ENCODE data around the gene MIA2.

The MIA2 gene

GRCh38 chr14:39370415-39370814 is 136.7 kb downstream of the MIA2 start:
- Histone ChIP-seq H3K27me3 (ENCODE audit: insufficient read depth, low read length) (no peaks in the 10 kb centered on the region), H3K4me1 (ENCODE audit: insufficient read depth, low read length) (peaks cover 13% of the 10 kb centered on the region), H3K9me3 (ENCODE audit: low read length) (no peaks in the 10 kb centered on the region), H3K4me3 (ENCODE audit: low read length) (no peak overlapping the region), H3K36me3 (ENCODE audit: insufficient read depth, low read length) (no peaks in the 10 kb centered on the region), H2AFZ (ENCODE audit: low read depth, low read length) (no peak overlapping the region)

- H3K4me1 ChIP-seq (ENCODE audit: insufficient read depth, low read length), result peaks cover 13% of the 10 kb centered on the region
- no peaks in the 10 kb centered on the region for H3K9me3 ChIP-seq (ENCODE audit: low read length)
- H2AFZ ChIP-seq (ENCODE audit: low read depth, low read length), result no peak overlapping the region
- H3K4me3 ChIP-seq (ENCODE audit: low read length), result no peak overlapping the region
- H3K36me3 ChIP-seq (ENCODE audit: insufficient read depth, low read length), result no peaks in the 10 kb centered on the region
- H3K27me3 ChIP-seq (ENCODE audit: insufficient read depth, low read length), result no peaks in the 10 kb centered on the region
Observed at GRCh38 chr14:39372656-39373055, 138.9 kb downstream of the MIA2 start.

GRCh38 chr14:39374851-39375250 is 141.1 kb downstream of the MIA2 start:
- no peak overlapping the region for H3K4me3 ChIP-seq (ENCODE audit: low read length)
- H3K27me3 ChIP-seq (ENCODE audit: insufficient read depth, low read length), result no peaks in the 10 kb centered on the region
- H3K4me1 ChIP-seq (ENCODE audit: insufficient read depth, low read length), result no peaks in the 10 kb centered on the region
- H3K36me3 ChIP-seq (ENCODE audit: insufficient read depth, low read length), result no peaks in the 10 kb centered on the region
- H3K9me3 ChIP-seq (ENCODE audit: low read length), result no peaks in the 10 kb centered on the region
- no peak overlapping the region for H2AFZ ChIP-seq (ENCODE audit: low read depth, low read length)

GRCh38 chr14:39376667-39377403 is 143.1 kb downstream of the MIA2 start:
- no peak overlapping the region for H3K4me3 ChIP-seq (ENCODE audit: low read length)
- H3K4me1 ChIP-seq (ENCODE audit: insufficient read depth, low read length), result no peaks in the 10 kb centered on the region
- no peak overlapping the region for H2AFZ ChIP-seq (ENCODE audit: low read depth, low read length)
- no peaks in the 10 kb centered on the region for H3K36me3 ChIP-seq (ENCODE audit: insufficient read depth, low read length)
- no peaks in the 10 kb centered on the region for H3K9me3 ChIP-seq (ENCODE audit: low read length)
- no peaks in the 10 kb centered on the region for H3K27me3 ChIP-seq (ENCODE audit: insufficient read depth, low read length)

GRCh38 chr14:39381366-39381765 is 147.7 kb downstream of the MIA2 start:
- H2AFZ ChIP-seq (ENCODE audit: low read depth, low read length), result no peak overlapping the region
- no peaks in the 10 kb centered on the region for H3K4me1 ChIP-seq (ENCODE audit: insufficient read depth, low read length)
- no peak overlapping the region for H3K4me3 ChIP-seq (ENCODE audit: low read length)
- no peaks in the 10 kb centered on the region for H3K9me3 ChIP-seq (ENCODE audit: low read length)
- no peaks in the 10 kb centered on the region for H3K36me3 ChIP-seq (ENCODE audit: insufficient read depth, low read length)
- no peaks in the 10 kb centered on the region for H3K27me3 ChIP-seq (ENCODE audit: insufficient read depth, low read length)

- Histone ChIP-seq H3K4me1 (ENCODE audit: insufficient read depth, low read length) (no peaks in the 10 kb centered on the region), H3K4me3 (ENCODE audit: low read length) (no peak overlapping the region), H3K36me3 (ENCODE audit: insufficient read depth, low read length) (no peaks in the 10 kb centered on the region), H3K9me3 (ENCODE audit: low read length) (no peaks in the 10 kb centered on the region), H3K27me3 (ENCODE audit: insufficient read depth, low read length) (no peaks in the 10 kb centered on the region), H2AFZ (ENCODE audit: low read depth, low read length) (no peak overlapping the region)
Observed at GRCh38 chr14:39382463-39382862, 148.7 kb downstream of the MIA2 start.

GRCh38 chr14:39383026-39383660 is 149.4 kb downstream of the MIA2 start:
- Histone ChIP-seq H3K9me3 (ENCODE audit: low read length) (no peaks in the 10 kb centered on the region), H3K4me1 (ENCODE audit: insufficient read depth, low read length) (no peaks in the 10 kb centered on the region), H2AFZ (ENCODE audit: low read depth, low read length) (no peak overlapping the region), H3K27me3 (ENCODE audit: insufficient read depth, low read length) (no peaks in the 10 kb centered on the region), H3K4me3 (ENCODE audit: low read length) (no peak overlapping the region), H3K36me3 (ENCODE audit: insufficient read depth, low read length) (no peaks in the 10 kb centered on the region)

GRCh38 chr14:39383741-39384140 is 150.0 kb downstream of the MIA2 start:
- no peak overlapping the region for H2AFZ ChIP-seq (ENCODE audit: low read depth, low read length)
- H3K4me3 ChIP-seq (ENCODE audit: low read length), result no peak overlapping the region
- H3K36me3 ChIP-seq (ENCODE audit: insufficient read depth, low read length), result no peaks in the 10 kb centered on the region
- H3K27me3 ChIP-seq (ENCODE audit: insufficient read depth, low read length), result no peaks in the 10 kb centered on the region
- H3K9me3 ChIP-seq (ENCODE audit: low read length), result no peaks in the 10 kb centered on the region
- no peaks in the 10 kb centered on the region for H3K4me1 ChIP-seq (ENCODE audit: insufficient read depth, low read length)

- no peak overlapping the region for H3K4me3 ChIP-seq (ENCODE audit: low read length)
- H3K27me3 ChIP-seq (ENCODE audit: insufficient read depth, low read length), result no peaks in the 10 kb centered on the region
- H3K9me3 ChIP-seq (ENCODE audit: low read length), result no peaks in the 10 kb centered on the region
- H3K36me3 ChIP-seq (ENCODE audit: insufficient read depth, low read length), result no peaks in the 10 kb centered on the region
- H2AFZ ChIP-seq (ENCODE audit: low read depth, low read length), result no peak overlapping the region
- no peaks in the 10 kb centered on the region for H3K4me1 ChIP-seq (ENCODE audit: insufficient read depth, low read length)
Observed at GRCh38 chr14:39384177-39384576, 150.5 kb downstream of the MIA2 start.

GRCh38 chr14:39393289-39393688 is 159.6 kb downstream of the MIA2 start:
- Histone ChIP-seq H3K4me3 (ENCODE audit: low read length) (no peak overlapping the region), H3K36me3 (ENCODE audit: insufficient read depth, low read length) (peaks cover 3% of the 10 kb centered on the region), H3K9me3 (ENCODE audit: low read length) (no peaks in the 10 kb centered on the region), H3K4me1 (ENCODE audit: insufficient read depth, low read length) (no peaks in the 10 kb centered on the region), H2AFZ (ENCODE audit: low read depth, low read length) (no peak overlapping the region), H3K27me3 (ENCODE audit: insufficient read depth, low read length) (no peaks in the 10 kb centered on the region)

GRCh38 chr14:39395555-39396254 is 162.0 kb downstream of the MIA2 start:
- Histone ChIP-seq H3K27me3 (ENCODE audit: insufficient read depth, low read length) (no peaks in the 10 kb centered on the region), H3K4me1 (ENCODE audit: insufficient read depth, low read length) (peaks cover 4% of the 10 kb centered on the region), H3K36me3 (ENCODE audit: insufficient read depth, low read length) (peaks cover 16% of the 10 kb centered on the region), H2AFZ (ENCODE audit: low read depth, low read length) (no peak overlapping the region), H3K9me3 (ENCODE audit: low read length) (no peaks in the 10 kb centered on the region), H3K4me3 (ENCODE audit: low read length) (no peak overlapping the region)

- no peaks in the 10 kb centered on the region for H3K27me3 ChIP-seq (ENCODE audit: insufficient read depth, low read length)
- no peak overlapping the region for H2AFZ ChIP-seq (ENCODE audit: low read depth, low read length)
- peaks cover 4% of the 10 kb centered on the region for H3K4me1 ChIP-seq (ENCODE audit: insufficient read depth, low read length)
- H3K4me3 ChIP-seq (ENCODE audit: low read length), result no peak overlapping the region
- peaks cover 19% of the 10 kb centered on the region for H3K36me3 ChIP-seq (ENCODE audit: insufficient read depth, low read length)
- no peaks in the 10 kb centered on the region for H3K9me3 ChIP-seq (ENCODE audit: low read length)
Observed at GRCh38 chr14:39396448-39396847, 162.7 kb downstream of the MIA2 start.

- Histone ChIP-seq H3K27me3 (ENCODE audit: insufficient read depth, low read length) (no peaks in the 10 kb centered on the region), H3K4me1 (ENCODE audit: insufficient read depth, low read length) (peaks cover 4% of the 10 kb centered on the region), H3K9me3 (ENCODE audit: low read length) (no peaks in the 10 kb centered on the region), H3K4me3 (ENCODE audit: low read length) (no peak overlapping the region), H2AFZ (ENCODE audit: low read depth, low read length) (no peak overlapping the region), H3K36me3 (ENCODE audit: insufficient read depth, low read length) (peaks cover 19% of the 10 kb centered on the region)
Observed at GRCh38 chr14:39398382-39398781, 164.7 kb downstream of the MIA2 start.

All from neuron (in vitro differentiated cells).